Eye (tissue), 1 donor: Measurements from ENCODE around the gene ECE2.
"Not testable (repeated sequence)": the region's sequence is repeated elsewhere in the genome, so short reads cannot be mapped to it uniquely, and the experiment has no call there.

Source experiments
- DNase-seq: peaks from one replicate; pipeline ENCODE4 v3.0.0-alpha.2; 2015

ECE2 gene

DNA sequence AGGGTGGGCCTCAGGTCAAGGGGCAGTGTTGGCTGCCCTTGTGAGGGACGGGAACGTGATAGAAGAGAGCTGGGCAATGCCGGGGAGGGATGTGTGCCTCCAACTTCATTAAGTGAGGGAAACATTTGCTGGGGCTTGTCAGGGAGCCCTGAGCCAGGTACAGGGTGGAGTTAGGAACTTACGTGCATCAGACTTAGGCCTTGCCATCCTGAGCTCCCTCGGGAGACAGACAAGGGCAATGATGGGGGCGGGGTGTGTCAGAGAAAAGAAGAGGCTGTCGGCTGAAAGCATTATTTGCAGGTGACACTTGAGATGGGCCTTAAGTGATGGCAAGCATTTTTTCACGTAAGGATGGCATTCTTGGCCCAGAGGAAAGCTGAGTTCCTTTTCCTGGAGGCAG is 63.2 kb downstream of the ECE2 start:
- no peak for DNase-seq

DNA sequence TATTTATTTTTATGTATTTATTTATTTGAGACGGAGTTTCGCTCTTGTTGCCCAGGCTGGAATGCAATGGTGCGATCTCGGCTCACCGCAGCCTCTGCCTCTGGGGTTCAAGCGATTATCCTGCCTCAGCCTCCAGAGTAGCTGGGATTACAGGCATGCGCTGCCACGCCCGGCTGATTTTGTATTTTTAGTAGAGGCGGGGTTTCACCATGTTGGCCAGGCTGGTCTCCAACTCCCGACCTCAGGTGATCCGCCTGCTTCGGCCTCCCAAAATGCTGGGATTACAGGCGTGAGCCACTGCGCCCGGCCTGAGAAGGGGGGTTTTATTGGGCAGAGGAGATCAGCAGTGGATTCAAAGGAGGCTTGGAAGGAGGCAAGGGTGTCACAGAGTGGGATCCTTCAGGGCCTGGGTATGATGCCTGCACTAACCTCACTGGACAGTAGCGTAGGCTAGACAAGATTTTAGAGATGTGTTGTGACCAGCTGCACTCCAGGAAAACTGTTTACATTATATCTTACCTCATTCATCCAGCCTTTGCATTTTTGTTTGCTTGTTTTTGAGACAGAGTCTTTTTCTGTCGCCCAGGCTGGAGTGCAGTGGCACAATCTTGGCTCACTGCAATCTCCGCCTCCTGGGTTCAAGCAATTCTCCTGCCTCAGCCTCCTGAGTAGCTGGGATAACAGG is 63.8 kb downstream of the ECE2 start:
- DNase-seq = not testable (repeated sequence)

DNA sequence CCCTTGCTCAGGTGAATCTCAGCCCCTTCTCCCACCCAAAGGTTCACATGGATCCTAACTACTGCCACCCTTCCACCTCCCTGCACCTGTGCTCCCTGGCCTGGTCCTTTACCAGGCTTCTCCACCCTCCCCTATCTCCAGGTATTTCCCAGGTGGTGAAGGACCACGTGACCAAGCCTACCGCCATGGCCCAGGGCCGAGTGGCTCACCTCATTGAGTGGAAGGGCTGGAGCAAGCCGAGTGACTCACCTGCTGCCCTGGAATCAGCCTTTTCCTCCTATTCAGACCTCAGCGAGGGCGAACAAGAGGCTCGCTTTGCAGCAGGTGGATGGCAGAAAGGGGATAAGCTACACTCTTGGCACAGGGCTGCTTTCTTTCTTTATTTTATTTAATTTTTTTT is 66.1 kb downstream of the ECE2 start:
- no peak for DNase-seq
